Heart left ventricle (tissue), 13 donors: Measurements from ENCODE around the gene GDPD3.

Experiments
- CTCF ChIP-seq, 12 donors: fragments of 200-600 bp; sonication (generic) in 4 of 12; IDR thresholded peaks; one replicate each; pipeline versions ENCODE4 v1.5.0 to v1.8.0; 2018 to 2022; ENCODE audit warnings: antibody characterized with exemption in 12 of 12, mild to moderate bottlenecking in 5 of 12
- POLR2A ChIP-seq, 2 donors: fragments of 450-650 bp; IDR thresholded peaks; one replicate each; pipeline ENCODE4 v1.6.1; 2017; ENCODE audit warnings: antibody characterized with exemption in 2 of 2, mild to moderate bottlenecking in 2 of 2, moderate library complexity in 2 of 2
- donor health status: ischemic (EF 13 %, LVEDD 7.1; RV severe dilation, severe dysfunction).
- donor health status: DM: no; HTN: yes; CAD: no.
- donor health status: DM: no; HTN: no; CAD: no.
- donor health status: ischemic (EF 25% LVEDD 6.9; RV normal size, moderate dysfunction).
- donor health status: ischemic (EF 25% LVEDD 5.7; RV mildly dilated, moderate dysfunction).
- donor health status: ischemic (EF 35%, LVEDD 5.7; RV mildly dilated, moderate dysfunction).
- donor health status: nonischemic (EF 11% LVEDD 7.7; RV severe dilation, severe dysfunction).
- donor health status: DM: yes; HTN: yes; CAD: no.
- donor health status: PGD.
- donor health status: ischemic (EF 29% LVEDD 5.4; RV normal size, mild dysfunction).
- donor health status: nonischemic (EF 23%, LVEDD 6.1; RV moderate dilation, normal function).

- TF ChIP-seq CTCF (IDR thresholded peaks at IDR 0.05) (no peak), POLR2A (IDR thresholded peaks at IDR 0.05) (no peak)
Measured at GRCh38 chr16:30145657-30146056, 32.3 kb upstream of the GDPD3 start.
